M059J (cell line): ENCODE results near the gene ZFPM1. TPM values are rescaled to one million over a fixed set of nuclear protein-coding genes. Genes with fewer than 3 reads are reported as not detected.
A peak's percentile ranks its signal among the peaks of the same experiment; 100 is the strongest.

Experiments used
- DNase-seq: peaks from one replicate; pipeline ENCODE4 v3.0.0-alpha.2; 2012; ENCODE audit warnings: low read depth
- total RNA-seq: library from RNA; depleted of rRNA; stranded (reverse); fragments of >200 nt; shearing (Covaris generic); gene quantifications from 2 replicates; pipeline ENCODE4 v1.2.3, GENCODE V29; 2014

Gene ZFPM1
- total RNA-seq, 1 experiment from 2014 or later, result 1.9 TPM

DNA sequence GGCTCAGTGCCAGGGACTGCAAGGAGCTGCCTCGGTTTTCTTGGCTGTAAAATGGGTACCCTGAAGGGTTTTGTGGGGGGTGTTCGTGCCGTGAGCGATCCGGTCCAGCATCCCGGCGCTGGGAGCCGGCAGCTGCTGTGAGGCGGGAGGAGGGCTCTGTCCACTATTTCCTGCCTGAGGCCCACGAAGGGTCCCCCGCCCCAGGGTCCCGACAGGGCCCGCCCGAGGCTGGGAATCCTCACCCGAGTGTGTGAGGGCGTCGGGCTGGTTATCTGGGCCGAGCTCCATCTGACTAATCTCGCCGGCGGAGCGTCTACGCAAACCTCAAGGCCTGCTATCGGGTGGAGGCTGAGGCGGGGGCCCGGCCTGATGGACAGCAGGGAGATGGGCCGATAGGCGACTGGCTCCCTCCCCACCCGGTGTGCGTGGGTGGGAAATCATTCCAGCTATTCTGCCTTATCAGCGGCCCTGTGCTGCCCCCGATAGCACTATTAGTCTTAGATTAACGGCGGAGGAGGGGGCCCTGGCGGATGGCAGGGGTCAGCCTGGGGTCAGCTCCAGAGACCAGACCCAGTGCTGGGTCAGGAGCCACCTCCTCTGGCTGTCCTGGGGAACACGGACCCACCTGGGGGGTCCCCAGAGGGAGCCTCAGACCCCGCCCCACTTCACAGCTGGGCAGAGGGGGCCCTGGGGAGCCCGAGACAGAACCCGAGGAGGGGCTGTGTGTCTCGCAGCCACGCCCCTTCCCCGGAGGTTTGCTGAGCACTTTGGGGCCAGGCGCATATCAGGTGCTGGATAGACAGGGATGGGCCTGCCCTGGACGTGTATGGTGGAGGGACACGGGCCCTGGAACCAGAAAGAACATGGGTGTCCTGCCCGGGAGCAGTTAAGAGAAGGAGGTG lies 44.7 kb downstream of the ZFPM1 start:
- DNase-seq, result no peak

DNA sequence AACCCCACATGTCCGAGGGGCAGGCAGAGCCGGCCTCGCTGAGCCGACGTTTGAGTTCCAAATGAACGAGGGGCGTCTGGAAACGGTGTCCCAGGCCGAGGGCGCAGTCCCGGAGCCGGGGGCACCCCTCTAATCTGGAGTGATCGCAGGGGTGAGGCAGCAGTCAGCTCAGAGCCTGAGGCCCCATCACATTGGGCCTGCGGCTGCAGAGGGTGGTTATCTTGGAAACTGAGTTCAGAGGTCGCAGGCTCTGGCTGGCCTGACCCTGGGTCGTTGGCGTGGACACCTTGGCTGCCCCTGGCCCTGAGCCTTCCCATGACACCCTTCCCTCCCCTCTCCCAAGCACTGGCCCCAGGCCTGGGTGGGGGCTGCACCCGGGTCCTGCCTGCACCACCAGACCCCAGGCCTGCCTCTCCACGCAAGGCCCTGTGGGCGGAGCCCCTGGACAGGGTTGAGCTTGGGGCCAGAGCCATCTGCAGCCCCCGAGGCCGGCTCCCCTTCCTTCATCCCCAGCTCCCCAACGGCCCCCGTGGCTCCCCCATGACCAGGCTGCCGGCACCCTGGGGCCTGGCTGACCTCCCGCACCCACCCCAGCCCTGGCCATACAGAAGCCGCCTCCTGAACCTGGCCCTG lies 45.6 kb downstream of the ZFPM1 start:
- no peak for DNase-seq

DNA sequence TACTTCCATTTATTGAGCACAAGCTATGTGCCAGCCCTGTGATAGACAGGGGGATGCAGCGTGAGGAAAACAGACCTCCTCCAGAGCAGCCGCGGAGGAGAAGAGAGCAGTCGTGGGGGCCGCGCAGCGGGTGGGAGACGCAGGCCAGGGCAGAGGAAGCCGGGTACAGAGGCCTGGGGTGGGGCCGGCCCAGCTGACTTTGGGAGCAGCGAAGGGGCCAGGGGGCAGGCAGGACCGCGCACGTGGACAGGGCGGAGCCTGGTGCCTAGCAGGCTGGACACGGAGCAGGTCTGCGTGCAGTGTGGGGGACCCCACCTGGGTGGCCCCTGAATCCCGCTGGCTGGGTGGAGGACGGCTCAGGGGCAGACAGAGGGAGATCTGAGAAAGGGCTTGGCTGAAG lies 46.2 kb downstream of the ZFPM1 start:
- DNase-seq, result no peak

DNA sequence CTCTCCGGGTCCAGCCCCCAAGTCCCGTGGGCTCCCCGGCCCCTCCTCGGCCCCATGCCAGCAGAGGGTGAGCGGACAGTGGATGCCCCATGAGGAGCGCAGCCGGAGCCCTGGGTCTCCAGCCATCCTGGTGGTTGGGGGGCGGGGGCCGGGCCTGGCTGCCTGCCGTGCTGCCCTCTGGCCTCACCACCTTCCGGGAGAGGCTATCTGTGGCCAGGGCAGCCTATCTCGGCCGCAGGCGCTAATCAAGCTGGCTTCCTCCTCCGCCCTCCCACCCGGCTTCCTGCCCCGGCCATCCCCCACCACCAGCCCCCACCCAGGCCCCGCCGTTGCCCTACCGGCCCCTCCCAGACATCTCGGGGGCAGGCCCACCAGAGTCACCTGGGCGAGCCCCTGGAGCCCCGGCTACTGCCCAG lies 46.8 kb downstream of the ZFPM1 start:
- DNase-seq, result no peak

DNA sequence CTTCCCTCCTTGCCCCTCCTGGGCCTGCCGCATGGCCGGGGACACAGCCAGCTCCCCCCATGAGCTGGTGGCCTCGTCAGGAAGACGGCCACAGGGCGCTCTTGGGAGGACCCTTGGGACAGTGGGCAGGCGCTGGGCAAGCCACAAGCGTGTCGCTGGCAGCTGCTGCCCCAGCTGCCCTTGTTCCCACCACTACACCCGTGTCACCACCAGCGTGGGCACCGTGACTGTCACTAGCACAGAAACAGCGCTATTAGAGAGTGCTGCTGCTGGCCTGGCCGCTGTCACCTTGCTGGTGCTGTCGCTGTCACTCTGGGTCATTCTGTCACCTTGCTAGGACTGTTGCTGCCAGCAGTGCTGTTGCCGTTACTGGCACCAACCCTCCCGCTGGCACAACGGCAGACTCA lies 47.2 kb downstream of the ZFPM1 start:
- DNase-seq, result no peak

DNA sequence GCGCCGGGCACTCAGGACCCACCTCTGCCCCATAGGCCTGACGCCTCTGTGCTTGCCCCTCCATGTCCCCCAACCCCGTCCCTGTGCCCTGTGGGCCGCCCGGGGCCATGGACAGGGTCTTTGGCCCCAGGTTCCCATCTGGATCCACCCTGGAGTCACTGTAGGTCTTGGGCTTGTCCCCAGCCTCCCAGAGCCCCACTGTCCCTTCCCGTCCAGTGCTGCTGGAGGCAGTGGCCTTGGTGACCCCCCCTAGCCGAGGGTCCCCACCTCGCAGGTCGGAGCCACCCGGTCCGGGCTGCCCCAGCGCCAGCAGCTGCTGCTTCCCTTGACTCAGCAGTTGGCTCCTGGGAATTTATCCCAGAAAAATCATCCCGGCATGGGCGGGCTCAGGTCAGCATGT lies 49.3 kb downstream of the ZFPM1 start:
- no peak for DNase-seq

DNA sequence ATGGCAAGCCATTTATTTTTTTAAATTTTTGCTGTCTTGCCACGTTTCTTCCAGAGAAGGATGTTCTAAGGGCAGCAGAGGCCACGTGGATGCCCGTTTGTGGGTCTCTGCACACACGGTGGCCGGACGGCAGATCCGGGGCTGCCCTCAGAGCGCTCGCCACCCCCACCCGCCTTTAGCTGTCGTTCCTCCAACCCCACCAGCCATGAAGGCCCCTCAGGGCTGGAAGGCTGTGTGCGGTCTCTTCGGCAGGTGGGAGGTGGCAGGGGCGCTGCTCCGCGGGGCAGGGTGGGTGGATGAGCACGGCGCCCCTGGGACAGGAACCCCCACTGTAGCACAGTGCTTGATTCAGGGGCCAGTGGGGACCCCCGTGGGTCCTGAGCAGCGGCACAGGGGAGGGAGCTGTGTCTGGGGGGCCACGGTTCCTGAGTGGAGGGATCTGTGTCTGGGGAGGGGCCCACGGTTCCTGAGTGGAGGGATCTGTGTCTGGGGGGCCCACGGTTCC lies 49.7 kb downstream of the ZFPM1 start:
- DNase-seq, result no peak

DNA sequence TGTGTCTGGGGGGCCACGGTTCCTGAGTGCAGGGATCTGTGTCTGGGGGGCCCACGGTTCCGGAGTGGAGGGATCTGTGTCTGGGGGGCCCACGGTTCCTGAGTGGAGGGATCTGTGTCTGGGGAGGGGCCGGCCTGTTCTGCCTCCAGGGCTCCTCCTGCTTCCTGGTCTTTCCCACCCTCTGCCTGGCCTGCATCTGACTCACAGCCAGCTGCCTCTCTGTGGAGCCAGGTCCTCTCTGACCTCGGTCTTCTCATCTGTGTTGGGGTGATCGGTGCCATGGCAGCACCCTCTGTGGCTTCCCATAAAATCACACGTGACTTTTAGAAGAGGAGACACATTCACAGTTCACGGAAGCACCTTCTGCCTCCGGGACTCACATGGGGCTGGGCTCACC lies 50.3 kb downstream of the ZFPM1 start:
- DNase-seq, result peak; percentile 34

DNA sequence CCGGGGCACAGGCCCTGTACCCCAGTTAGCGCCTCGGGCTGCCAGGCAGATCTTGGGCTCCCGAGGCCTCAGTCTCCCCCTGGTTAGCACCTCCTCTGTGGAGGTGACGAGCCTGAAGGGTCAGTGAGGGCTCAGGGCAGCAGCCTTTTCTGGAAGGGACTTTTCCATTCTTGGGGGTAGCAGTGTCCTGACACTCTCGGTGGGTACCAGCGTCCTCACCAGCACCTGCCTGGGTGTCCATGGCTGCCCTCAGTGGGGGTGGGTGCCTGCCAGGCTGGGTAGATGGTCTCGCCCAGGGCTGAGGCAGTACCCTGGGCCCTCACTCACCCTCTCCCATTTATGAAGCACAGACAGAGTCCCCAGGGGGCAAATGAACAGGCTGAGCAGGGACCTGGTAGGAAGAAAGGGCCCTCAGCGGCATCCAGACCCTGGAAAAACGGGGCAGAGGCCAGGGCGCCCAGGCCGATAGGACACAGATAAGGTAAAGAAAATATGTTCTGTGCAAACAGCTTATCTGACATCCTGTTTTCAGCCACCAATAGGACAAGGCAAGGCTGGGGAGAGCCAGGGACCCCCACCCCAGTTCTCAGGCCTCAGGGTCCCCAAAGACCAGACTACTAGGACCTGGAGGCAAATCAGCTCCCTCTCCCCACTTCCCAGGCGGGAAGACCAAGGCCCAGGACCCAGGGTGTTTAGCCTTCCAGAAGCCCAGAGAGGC lies 50.9 kb downstream of the ZFPM1 start:
- no peak for DNase-seq

DNA sequence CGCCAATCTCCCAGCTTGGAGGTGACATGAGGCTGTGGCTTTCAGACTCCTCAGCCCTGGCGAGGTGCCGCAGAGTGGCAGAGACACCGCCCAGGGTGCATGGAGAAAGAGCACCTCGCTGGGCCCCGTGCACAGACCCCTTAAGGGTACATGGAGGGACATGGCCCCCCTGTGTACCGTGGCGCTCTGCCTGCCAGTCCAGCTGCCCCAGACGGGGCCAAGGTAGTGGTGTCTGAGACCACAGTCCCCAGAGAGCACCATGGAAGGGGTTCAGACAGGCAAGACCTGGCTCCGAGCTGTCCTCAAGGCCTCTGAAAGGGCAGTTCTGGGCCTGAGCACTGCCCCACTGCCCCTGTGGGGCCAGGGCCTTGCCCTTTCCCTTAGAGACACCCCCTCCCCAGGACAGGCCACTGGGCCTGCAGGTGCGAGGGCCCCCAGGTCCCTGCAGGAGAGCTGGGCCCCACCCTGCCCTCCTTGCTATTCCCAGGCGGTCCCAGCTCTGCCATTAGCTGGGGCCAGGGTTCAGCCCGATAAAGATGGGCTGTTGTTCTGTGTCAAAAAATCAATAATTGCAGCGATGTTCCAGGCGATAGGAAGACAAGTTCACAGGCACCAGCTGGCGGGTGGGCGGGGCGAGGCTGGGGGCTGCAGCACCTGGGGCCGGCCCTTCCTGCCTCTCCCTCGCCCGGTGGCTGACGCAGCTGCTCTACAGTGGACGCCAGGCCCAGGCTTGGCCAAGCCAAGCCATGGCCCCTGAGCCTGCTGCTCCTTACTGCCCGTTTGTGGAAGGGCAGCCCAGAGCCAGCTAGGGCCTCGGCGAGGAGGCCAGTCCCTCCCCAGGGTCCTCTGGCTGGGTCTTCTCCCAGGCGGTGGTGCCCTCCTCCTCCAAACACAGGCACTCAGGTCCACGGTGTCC lies 51.7 kb downstream of the ZFPM1 start:
- DNase-seq, result no peak

DNA sequence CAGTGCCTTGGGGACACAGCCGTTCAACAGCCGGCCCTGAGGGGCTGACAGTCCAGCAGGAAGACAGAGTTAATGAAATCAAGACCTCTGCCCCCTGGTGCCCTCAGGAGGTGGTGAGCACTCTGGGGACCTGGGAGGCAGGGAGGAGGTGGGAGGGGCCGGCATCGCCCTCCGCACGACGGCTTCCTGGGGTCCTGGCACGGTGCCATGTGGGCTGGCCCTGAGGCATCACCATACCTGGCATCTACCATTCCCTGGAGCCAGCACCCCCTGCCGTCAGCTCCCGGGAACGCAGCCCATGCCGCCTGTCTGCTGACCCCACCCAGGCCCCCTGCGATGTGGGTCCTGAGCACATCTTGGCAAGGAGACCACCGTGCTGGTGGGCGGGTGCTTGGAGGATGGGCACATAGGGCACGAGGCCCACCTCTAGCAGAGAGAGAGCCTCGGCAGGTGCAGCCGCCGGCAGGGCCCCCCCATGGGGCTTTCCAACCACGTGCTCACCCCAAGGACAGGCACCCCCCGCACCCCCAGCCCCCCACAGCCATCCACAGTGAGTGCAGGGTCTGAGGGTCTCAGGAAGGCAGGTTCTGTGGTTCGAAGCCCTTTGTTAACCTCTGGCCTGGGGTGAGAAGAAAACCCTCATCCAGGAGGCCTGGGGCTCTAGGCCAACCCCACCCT lies 52.5 kb downstream of the ZFPM1 start:
- DNase-seq, result no peak

DNA sequence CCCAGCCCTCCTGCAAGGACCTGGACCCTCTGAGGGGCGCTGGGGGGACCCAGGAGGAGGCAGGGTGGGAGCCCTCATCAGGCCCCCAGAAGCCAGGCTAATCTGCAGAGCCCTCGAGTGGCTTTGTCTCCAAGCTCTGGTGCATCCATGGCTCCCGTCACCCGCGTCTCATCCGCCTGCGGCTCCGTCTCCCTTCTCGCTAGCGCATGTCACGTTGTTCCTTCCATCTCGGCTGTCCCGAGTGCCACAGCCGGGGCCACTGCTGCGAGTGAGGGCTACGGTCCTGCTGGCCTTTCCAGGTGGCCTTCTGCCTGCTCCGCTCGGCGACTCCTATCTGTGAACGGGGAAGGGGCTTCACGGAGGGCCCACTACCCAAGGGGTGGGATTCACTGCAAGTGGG lies 53.6 kb downstream of the ZFPM1 start:
- no peak for DNase-seq

DNA sequence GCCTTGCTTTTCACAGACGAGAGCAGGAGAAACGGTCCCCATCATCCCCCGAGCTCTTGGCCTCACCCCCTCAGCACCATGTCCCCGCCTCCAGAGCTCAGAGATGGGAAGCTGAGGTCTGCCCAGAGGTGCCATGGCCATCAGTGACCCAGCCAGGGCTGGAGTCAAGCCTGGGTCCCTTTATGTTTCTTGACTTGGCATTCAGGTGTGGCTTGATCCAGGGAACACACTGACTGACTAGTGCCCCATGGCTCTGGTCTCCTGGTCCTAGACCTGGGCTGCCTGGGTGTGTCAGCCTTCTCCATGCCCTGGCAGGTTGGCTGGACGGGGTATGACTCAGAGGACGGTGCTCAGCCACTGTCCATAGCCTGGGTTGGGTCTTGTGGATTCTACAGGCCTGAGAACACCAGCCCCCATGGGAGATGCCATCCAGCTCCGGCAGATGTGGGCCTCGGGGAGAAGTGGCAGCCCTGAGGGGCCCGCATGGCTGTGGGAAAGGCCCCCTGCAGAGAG lies 54.2 kb downstream of the ZFPM1 start:
- peak; percentile 32 for DNase-seq

DNA sequence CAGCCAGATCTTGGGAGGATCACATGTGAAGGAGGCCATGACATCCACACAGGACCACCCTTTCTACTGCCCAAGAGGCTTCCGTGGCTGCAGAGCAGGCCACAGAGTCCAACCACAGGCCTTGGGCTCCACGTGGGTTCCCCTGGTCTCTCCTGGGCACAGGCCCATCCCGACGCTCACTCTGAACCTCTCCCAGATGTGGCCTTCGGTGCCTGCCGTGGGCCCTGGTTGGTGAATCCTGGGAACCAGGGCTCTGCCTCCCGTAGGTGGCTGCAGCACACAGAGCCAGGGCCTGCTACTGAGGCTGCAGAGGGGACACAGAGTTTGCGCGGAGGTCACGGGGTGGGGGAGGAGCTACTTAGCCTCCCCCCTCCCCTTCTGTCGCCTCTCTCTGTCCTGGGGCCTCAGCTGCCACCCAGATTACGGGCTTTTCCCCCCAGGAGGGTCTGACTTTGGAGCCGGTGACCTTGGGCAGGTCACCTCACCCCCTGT lies 55.3 kb downstream of the ZFPM1 start:
- DNase-seq, result no peak

DNA sequence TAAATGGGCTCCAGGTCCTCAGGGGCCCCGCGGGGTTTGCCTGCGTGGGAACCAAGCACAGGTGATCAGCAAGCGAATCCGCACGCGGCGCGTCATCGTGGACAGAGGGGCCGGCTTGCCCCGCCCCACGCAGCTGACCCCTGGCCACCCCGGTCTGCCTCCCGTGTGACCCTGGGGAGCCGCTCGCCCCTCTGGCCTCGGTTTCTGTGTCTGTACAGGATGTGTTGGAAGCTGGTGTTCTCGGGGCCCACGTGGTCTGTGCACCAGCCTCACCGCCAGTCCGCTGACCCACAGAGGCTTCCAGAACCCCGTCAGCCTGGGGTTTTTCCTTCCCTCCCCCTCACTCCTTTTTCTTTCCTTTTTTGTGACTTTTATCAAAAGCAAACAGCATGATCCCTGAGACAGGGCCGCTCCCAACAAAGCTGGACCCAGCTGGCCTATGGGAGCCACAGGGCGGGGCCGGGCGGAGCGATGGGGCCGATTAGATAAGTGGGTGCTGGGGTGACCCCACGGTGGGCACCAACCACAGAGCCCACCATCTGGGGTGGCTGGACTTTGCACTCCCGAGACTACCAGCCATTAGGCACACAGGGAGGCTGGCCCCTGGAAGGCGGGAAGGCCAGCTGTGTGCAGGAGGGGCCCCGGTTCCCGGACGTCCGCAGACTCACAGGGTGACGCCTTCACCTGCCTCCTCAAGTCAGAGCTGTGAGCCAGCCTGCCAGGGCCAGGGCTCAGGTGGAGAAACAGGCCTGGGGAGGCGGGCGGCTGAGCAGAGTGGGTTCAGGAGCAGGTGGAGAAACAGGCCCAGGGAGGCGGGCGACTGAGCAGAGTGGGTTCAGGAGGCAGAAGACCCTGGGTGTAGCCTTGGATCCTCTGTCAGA lies 56.0 kb downstream of the ZFPM1 start:
- no peak for DNase-seq

DNA sequence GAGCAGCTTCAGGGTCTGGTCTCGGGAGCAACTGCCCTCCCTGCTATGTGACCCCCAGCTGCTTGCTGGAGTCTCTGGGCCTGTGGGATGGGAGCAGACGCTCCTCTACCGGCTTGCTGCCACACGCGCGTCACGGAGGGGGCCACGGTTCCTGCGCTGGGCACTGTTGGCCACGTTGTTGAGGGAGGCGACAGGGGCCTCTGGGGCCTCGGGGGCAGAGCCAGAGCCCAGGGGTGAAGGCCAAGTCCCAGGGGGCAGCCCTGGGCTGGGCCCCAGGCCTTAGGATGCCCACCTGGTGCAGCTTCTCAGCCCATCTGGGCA lies 56.6 kb downstream of the ZFPM1 start:
- DNase-seq, result no peak

DNA sequence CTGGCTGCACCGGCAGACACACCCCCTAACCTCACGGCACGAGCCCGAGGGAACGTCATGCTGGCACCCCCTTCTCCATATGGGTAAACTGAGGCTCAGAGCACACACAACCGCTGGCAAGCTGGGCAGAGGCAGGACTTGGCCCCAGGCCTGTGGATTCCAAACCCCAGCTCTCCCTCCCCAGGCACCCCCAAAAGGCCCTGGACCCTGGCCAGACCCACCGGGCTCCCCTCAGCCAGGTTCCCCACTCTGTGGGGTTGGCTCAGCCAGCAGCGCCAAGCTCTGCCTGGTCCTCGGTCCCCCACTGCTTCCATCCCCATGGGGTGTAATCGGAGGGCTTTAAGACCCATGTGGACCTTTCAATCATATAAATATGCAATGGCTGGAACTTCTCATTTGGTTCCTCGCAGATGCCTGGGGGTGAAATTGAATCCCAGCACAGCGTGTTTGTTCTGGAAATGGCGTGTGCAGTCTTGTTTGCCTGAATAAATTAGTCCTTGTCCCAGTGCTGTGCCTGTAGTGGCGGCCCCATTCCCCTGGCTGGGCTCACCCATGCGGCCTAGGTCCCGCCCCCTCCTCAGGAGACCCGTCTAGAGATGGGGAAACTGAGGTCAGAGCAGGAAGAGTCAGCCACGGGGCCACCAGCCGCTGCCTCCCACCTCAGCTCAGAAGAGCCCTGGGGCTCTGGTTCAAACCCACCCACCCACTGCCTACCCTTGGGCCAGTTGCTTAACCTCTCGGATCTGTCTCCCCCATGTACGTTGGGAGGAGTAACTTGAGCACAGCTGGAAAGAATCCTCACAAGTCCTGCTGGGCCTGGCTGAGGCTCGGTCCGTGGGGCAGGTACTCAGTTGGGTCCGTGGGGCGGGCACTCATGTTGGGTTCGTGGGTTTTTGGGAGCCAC lies 57.3 kb downstream of the ZFPM1 start:
- DNase-seq, result no peak

DNA sequence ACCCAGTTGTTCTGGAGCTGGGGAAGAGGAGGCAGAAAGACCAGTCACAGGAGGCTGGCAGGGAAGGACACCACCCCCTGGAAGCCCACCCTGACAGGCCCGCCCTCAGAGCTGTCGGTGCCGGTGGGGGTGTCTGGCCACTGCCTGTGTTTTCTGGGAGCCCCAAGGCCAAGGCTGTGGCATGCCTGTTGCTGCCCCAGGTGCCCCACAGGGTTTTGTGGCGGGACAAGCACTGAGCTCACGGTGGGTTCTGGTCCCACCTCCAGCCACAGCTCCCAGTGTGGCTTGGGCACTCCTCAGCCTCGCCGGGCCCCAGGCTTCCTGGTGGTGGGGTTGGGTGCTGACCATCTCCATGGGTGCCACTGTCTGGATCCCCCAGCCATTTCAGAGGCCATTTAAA lies 58.0 kb downstream of the ZFPM1 start:
- DNase-seq, result no peak

DNA sequence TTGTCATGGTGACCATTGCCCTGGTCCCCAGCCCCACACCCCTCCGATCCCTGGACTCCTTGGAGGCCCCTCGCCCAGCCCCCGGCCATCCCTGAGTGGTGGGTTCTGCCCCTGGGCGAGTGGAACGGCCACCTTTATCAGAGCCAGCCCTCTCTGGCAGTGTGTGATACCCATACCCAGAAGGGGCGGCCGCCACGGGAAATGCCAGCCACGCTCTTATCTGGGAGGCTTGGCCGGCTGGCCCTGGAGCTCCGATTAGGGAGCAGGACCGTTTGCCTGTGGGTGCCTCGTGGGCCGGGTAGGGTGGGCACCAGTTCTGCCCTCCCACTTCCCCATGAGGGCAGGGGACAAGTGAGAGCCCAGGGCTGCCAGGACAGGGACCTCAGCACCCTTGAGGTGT lies 58.8 kb downstream of the ZFPM1 start:
- DNase-seq, result no peak
